SK-N-SH (cell line): ENCODE results near the gene CDH4. TPM values are rescaled to one million over a fixed set of nuclear protein-coding genes. Genes with fewer than 3 reads are reported as not detected.

Experiments used
- CTCF ChIA-PET: fragments of 300-600, 350-600 bp; formaldehyde crosslinking; extraction: SDS; loops from one replicate; lab custom pipeline; 2021; lab: Yijun Ruan, JAX
- POLR2A ChIA-PET: fragments of 350-600 bp; sonication (Branson Sonifier 250); formaldehyde crosslinking; extraction: SDS; loops from one replicate; lab custom pipeline; 2020; ENCODE audit warnings: antibody characterized with exemption, inconsistent platforms; lab: Yijun Ruan, JAX
- DNase-seq: peaks from one replicate; pipeline ENCODE4 v3.0.0; 2012
- H2AFZ ChIP-seq: fragments of 200-600 bp; sonication (generic); 2 replicates; pipeline ENCODE4 v1.8.1; 2016; ENCODE audit warnings: antibody characterized with exemption, mild to moderate bottlenecking, low read depth
- H3F3A ChIP-seq: fragments of 200-600 bp; sonication (generic); replicated peaks from 2 replicates; pipeline ENCODE3; 2016; ENCODE audit warnings: antibody characterized with exemption, mild to moderate bottlenecking; ENCODE audit not compliant: insufficient read depth
- H3K27ac ChIP-seq, 2 experiments: fragments of 200-500 bp in 1 of 2; fragments of 200-600 bp in 1 of 2; sonication (Bioruptor generic) in 1 of 2; sonication (generic), shearing (Covaris generic) in 1 of 2; 2 replicates each; pipeline versions ENCODE4 v1.5.1 to v1.6.1; 2014 to 2016; ENCODE audit warnings: low read depth in 2 of 2, inconsistent platforms in 1 of 2, low read length in 1 of 2, mild to moderate bottlenecking in 1 of 2, mixed read lengths in 1 of 2
- H3K27me3 ChIP-seq: fragments of 200-600 bp; sonication (generic), shearing (Covaris generic); 2 replicates; pipeline ENCODE4 v1.6.1; 2016; ENCODE audit warnings: mixed run types; ENCODE audit not compliant: insufficient read depth
- H3K36me3 ChIP-seq, 2 experiments: fragments of 200-500 bp in 1 of 2; fragments of 200-600 bp in 1 of 2; sonication (Bioruptor generic) in 1 of 2; sonication (generic) in 1 of 2; replicated peaks in 1 of 2; 2 replicates each; pipeline versions ENCODE3 to v1.5.1; 2014 to 2016; ENCODE audit warnings: low read length in 1 of 2, mild to moderate bottlenecking in 1 of 2; ENCODE audit not compliant: insufficient read depth in 2 of 2, control insufficient read depth in 1 of 2
- H3K4me1 ChIP-seq, 2 experiments: fragments of 200-500 bp in 1 of 2; fragments of 200-600 bp in 1 of 2; sonication (Bioruptor generic) in 1 of 2; sonication (generic), shearing (Covaris generic) in 1 of 2; 2 replicates each; pipeline versions ENCODE4 v1.5.1 to v1.6.1; 2014 to 2016; ENCODE audit warnings: low read depth in 1 of 2, low read length in 1 of 2, mixed run types in 1 of 2; ENCODE audit not compliant: insufficient read depth in 2 of 2, control insufficient read depth in 1 of 2
- H3K4me2 ChIP-seq: fragments of 200-600 bp; sonication (generic), shearing (Covaris generic); 2 replicates; pipeline ENCODE4 v1.6.1; 2017; ENCODE audit warnings: mixed run types
- H3K4me3 ChIP-seq, 2 experiments: fragments of 200-500 bp in 1 of 2; fragments of 200-600 bp in 1 of 2; sonication (Bioruptor generic) in 1 of 2; sonication (generic), shearing (Covaris generic) in 1 of 2; 2 replicates each; pipeline versions ENCODE4 v1.5.1 to v1.8.1; 2014 to 2016; ENCODE audit warnings: low read depth in 2 of 2, inconsistent platforms in 1 of 2, low read length in 1 of 2, mild to moderate bottlenecking in 1 of 2, mixed read lengths in 1 of 2, moderate library complexity in 1 of 2
- H3K79me2 ChIP-seq: fragments of 200-600 bp; sonication (generic); 2 replicates; pipeline ENCODE4 v1.8.1; 2017; ENCODE audit warnings: mild to moderate bottlenecking; ENCODE audit not compliant: insufficient read depth
- H3K9ac ChIP-seq: fragments of 200-600 bp; sonication (generic); 2 replicates; pipeline ENCODE4 v1.6.1; 2017; ENCODE audit warnings: mixed run types
- H3K9me2 ChIP-seq: fragments of 200-600 bp; sonication (generic); 2 replicates; pipeline ENCODE4 v1.6.1; 2017; ENCODE audit warnings: mixed run types
- H3K9me3 ChIP-seq: fragments of 200-600 bp; sonication (generic); 2 replicates; pipeline ENCODE4 v1.6.1; 2017; ENCODE audit warnings: mixed run types, mild to moderate bottlenecking, moderate library complexity
- H4K20me1 ChIP-seq: fragments of 200-600 bp; sonication (generic); 2 replicates; pipeline ENCODE4 v1.6.1; 2017; ENCODE audit warnings: mild to moderate bottlenecking, mixed run types; ENCODE audit not compliant: insufficient read depth
- CTCF ChIP-seq: fragments of 200-600 bp; sonication (generic); IDR thresholded peaks from 2 replicates; pipeline ENCODE4 v1.6.1; 2017; ENCODE audit warnings: antibody characterized with exemption, mild to moderate bottlenecking, moderate library complexity
- EP300 ChIP-seq, 2 experiments: IDR thresholded peaks; 2 replicates each; pipeline versions ENCODE4 v1.4.0 to v1.6.1; 2012; ENCODE audit warnings: borderline replicate concordance in 1 of 2, low read depth in 1 of 2, low read length in 1 of 2
- JUND ChIP-seq: IDR thresholded peaks from 2 replicates; pipeline ENCODE4 v1.4.0; 2012
- RAD21 ChIP-seq: IDR thresholded peaks from 2 replicates; pipeline ENCODE4 v1.6.1; 2012; ENCODE audit warnings: mild to moderate bottlenecking, low read length
- SIN3A ChIP-seq: IDR thresholded peaks from 2 replicates; pipeline ENCODE4 v1.6.1; 2012; ENCODE audit warnings: low read depth, mild to moderate bottlenecking, low read length, moderate library complexity, borderline replicate concordance
- YY1 ChIP-seq: IDR thresholded peaks from 2 replicates; pipeline ENCODE4 v1.4.0; 2012; ENCODE audit warnings: low read depth, mild to moderate bottlenecking
- ZBTB33 ChIP-seq: IDR thresholded peaks from 2 replicates; pipeline ENCODE4 v1.4.0; 2012; ENCODE audit warnings: low read depth, borderline replicate concordance
- WGBS: methylation state at CpG from one replicate; pipeline ENCODE4 v1.1.6; 2017; ENCODE audit warnings: low lambda C conversion rate; 5-methylcytosine and 5-hydroxymethylcytosine counted together
- polyA plus RNA-seq, 3 experiments: library from polyadenylated mRNA; depleted of rRNA; stranded (reverse); fragments of >200 nt; gene quantifications; 2 replicates each; pipeline ENCODE4 v1.2.3, GENCODE V29; 2012
- TF ChIP-seq, protein P1 (sequence below): IDR thresholded peaks from 2 replicates; pipeline ENCODE4 v1.6.1; 2012; ENCODE audit warnings: mild to moderate bottlenecking, low read depth, low read length, moderate library complexity

Gene CDH4
- polyA plus RNA-seq, 1 of the 3 experiments (the other 2 are of a cell fraction), result not detected

DNA sequence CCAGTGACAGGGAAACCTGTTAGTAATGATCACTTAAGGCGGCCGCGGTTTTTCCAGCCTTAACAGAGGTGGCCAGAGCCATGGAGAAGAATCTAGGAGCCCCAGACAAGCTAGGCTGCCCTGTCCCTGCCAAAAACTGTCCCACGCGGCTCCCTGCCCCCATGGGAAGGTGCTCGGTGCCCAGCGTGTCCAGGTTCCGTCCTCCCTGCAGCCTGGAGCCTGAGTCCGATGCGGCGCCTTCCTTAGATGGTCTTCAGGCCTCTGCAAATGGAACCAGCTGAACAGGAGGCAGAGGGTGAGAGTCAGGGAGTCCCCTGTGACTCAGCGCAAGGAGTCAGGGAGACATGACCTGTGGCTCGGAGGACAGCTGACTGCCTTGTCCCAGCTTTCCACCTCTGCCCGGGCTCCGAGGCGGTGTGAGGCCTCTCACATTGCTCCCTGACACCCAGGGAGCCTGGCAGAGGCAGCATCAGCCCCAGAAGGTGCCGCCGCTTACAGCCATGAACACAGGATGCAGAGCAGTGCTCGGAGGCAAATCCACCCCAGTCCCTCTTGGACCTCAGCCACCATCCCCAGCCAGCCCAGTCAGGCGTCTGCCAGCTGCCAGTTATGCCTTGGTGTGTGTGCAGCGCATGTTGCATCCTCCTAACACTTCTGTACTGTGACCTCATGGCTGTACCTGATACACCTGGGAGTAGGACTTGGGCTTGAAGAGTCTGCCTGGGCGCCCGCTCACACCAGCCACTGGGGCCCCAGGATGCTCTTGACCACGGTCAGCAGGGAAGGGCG lies 377.7 kb downstream of the CDH4 start (continued):
- TF ChIP-seq, protein P1, sequence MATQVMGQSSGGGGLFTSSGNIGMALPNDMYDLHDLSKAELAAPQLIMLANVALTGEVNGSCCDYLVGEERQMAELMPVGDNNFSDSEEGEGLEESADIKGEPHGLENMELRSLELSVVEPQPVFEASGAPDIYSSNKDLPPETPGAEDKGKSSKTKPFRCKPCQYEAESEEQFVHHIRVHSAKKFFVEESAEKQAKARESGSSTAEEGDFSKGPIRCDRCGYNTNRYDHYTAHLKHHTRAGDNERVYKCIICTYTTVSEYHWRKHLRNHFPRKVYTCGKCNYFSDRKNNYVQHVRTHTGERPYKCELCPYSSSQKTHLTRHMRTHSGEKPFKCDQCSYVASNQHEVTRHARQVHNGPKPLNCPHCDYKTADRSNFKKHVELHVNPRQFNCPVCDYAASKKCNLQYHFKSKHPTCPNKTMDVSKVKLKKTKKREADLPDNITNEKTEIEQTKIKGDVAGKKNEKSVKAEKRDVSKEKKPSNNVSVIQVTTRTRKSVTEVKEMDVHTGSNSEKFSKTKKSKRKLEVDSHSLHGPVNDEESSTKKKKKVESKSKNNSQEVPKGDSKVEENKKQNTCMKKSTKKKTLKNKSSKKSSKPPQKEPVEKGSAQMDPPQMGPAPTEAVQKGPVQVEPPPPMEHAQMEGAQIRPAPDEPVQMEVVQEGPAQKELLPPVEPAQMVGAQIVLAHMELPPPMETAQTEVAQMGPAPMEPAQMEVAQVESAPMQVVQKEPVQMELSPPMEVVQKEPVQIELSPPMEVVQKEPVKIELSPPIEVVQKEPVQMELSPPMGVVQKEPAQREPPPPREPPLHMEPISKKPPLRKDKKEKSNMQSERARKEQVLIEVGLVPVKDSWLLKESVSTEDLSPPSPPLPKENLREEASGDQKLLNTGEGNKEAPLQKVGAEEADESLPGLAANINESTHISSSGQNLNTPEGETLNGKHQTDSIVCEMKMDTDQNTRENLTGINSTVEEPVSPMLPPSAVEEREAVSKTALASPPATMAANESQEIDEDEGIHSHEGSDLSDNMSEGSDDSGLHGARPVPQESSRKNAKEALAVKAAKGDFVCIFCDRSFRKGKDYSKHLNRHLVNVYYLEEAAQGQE, result no peak
- TF ChIP-seq CTCF (no peak), JUND (no peak), ZBTB33 (no peak), YY1 (no peak)

DNA sequence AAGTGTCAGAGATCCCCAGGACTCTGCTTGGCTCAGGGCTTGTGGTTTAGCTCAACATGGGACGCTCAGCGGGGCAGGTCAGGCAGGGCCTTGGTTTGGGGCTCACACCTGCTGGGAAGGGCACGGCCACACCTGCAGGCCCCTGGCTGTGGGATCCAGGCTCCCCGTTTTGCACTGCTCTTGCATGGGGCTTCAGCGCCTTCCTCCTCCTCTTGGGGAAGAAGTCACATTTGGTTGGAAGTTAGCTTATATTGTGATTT lies 378.3 kb downstream of the CDH4 start:
- Histone ChIP-seq H3K9me2 (no peaks in the 10 kb centered on the region), H3K36me3 (no peaks in the 10 kb centered on the region), H3K9ac (no peak overlapping the region), H3K4me2 (no peak overlapping the region), H3K79me2 (no peaks in the 10 kb centered on the region), H4K20me1 (no peaks in the 10 kb centered on the region), H3K27ac (no peak overlapping the region), H2AFZ (no peak overlapping the region), H3F3A (no peaks in the 10 kb centered on the region), H3K9me3 (no peaks in the 10 kb centered on the region), H3K27me3 (no peaks in the 10 kb centered on the region), H3K4me1 (peaks cover 0 to 27% of the 10 kb centered on the region in 2 experiments; a peak in 1 of 4 replicates), H3K4me3 (no peak overlapping the region)
- ChIA-PET CTCF (interaction anchor here (1.4 kb wide), 1 partner anchor 266 kb away, joined by 4 read pairs; no protein-coding TSS in a partner anchor), POLR2A (no interaction called here)
- DNase-seq, result no peak
- TF ChIP-seq RAD21 (no peak), SIN3A (no peak), EP300 (IDR thresholded peaks at IDR 0.05; ENCODE audit: borderline replicate concordance in 1 of 2, low read depth in 1 of 2, low read length in 1 of 2) (no peak)
- 37% methylated on average over 5 of the region's 5 CpGs for WGBS
